HepG2 (cell line): ENCODE data around the gene NDC80.

Source experiments
- EZH2 ChIP-seq: conservative IDR thresholded peaks from 2 replicates; pipeline ENCODE4 v1.6.1; 2012; ENCODE audit warnings: mild to moderate bottlenecking, low read depth, low read length, moderate library complexity
- TAF15 ChIP-seq: fragments of 200-400 bp; formaldehyde crosslinking; IDR thresholded peaks from one replicate; pipeline ENCODE4 v1.6.1; 2018; ENCODE audit warnings: mild to moderate bottlenecking, low read depth, low read length; ENCODE audit not compliant: poor library complexity, severe bottlenecking
- ZBTB3 ChIP-seq: sonication (generic); formaldehyde crosslinking; IDR thresholded peaks from 2 replicates; pipeline ENCODE4 v1.4.0; 2020; ENCODE audit warnings: low read depth, mild to moderate bottlenecking, moderate library complexity, missing genetic modification reagents, borderline replicate concordance
- ZNF207 ChIP-seq: fragments of 450-650 bp; IDR thresholded peaks from 2 replicates; pipeline ENCODE4 v1.6.1; 2016; ENCODE audit warnings: antibody characterized with exemption, borderline replicate concordance
- ZNF274 ChIP-seq: sonication (generic); formaldehyde crosslinking; IDR thresholded peaks from 2 replicates; pipeline ENCODE4 v1.5.1; 2020; ENCODE audit warnings: mild to moderate bottlenecking, missing genetic modification reagents
- ZNF562 ChIP-seq: sonication (generic); formaldehyde crosslinking; IDR thresholded peaks from 2 replicates; pipeline ENCODE4 v1.8.0; 2022; ENCODE audit warnings: missing genetic modification reagents, borderline replicate concordance
- ZNF567 ChIP-seq: sonication (generic); formaldehyde crosslinking; IDR thresholded peaks from 2 replicates; pipeline ENCODE4 v1.8.1; 2023; ENCODE audit warnings: mild to moderate bottlenecking, missing genetic modification reagents, borderline replicate concordance
- TF ChIP-seq, protein P1 (sequence below): sonication (generic); formaldehyde crosslinking; IDR thresholded peaks from 2 replicates; pipeline ENCODE4 v1.5.0; 2020; ENCODE audit warnings: mild to moderate bottlenecking, missing genetic modification reagents, moderate library complexity

DNA sequence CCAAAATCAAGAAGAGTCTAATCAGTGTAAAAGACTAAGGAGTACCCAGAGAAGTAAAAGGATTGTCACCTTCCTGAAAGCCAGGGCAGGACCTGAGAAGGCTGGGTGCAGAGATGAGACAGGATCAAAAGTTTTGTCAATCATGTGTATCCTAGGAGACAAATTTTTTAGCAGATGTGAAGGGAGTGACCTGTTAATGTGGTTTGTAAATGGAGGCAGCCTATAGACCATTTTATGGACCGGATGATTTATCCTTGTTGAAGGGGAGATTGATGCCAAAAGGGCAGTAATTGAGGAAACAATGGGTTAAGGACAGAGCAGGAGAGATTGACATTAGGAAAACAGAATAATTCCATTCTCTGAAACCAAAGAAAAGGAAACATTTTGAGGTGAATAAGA is 813 bp downstream of the NDC80 start:
- TF ChIP-seq ZNF567 (CRISPR knock-in tag) (no peak), ZNF207 (no peak), ZNF562 (CRISPR knock-in tag) (no peak), ZNF274 (CRISPR knock-in tag) (no peak), EZH2 (no peak), ZBTB3 (no peak), TAF15 (no peak)
- TF ChIP-seq, protein P1, sequence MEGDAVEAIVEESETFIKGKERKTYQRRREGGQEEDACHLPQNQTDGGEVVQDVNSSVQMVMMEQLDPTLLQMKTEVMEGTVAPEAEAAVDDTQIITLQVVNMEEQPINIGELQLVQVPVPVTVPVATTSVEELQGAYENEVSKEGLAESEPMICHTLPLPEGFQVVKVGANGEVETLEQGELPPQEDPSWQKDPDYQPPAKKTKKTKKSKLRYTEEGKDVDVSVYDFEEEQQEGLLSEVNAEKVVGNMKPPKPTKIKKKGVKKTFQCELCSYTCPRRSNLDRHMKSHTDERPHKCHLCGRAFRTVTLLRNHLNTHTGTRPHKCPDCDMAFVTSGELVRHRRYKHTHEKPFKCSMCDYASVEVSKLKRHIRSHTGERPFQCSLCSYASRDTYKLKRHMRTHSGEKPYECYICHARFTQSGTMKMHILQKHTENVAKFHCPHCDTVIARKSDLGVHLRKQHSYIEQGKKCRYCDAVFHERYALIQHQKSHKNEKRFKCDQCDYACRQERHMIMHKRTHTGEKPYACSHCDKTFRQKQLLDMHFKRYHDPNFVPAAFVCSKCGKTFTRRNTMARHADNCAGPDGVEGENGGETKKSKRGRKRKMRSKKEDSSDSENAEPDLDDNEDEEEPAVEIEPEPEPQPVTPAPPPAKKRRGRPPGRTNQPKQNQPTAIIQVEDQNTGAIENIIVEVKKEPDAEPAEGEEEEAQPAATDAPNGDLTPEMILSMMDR (CRISPR knock-in tag), result no peak
